Non-pigmented ciliary epithelial cell (primary cell): ENCODE results near the gene RPS6KA2.
"Not testable (repeated sequence)": the region's sequence is repeated elsewhere in the genome, so short reads cannot be mapped to it uniquely, and the experiment has no call there.

Source experiments
- DNase-seq: peaks from one replicate; pipeline ENCODE4 v3.0.0-alpha.2; 2010; ENCODE audit warnings: low read depth

The RPS6KA2 gene

GRCh38 chr6:166635013-166635970 lies 8.2 kb upstream of the RPS6KA2 start:
- DNase-seq = no peak

GRCh38 chr6:166634581-166634980 lies 7.5 kb upstream of the RPS6KA2 start:
- not testable (repeated sequence) for DNase-seq

GRCh38 chr6:166633732-166634535 lies 6.9 kb upstream of the RPS6KA2 start:
- no peak for DNase-seq

GRCh38 chr6:166632731-166633130 lies 5.7 kb upstream of the RPS6KA2 start:
- DNase-seq = no peak

- DNase-seq = no peak
Observed at GRCh38 chr6:166630462-166630861, 3.4 kb upstream of the RPS6KA2 start.

- peak; percentile 49 for DNase-seq
Observed at GRCh38 chr6:166629628-166630027, 2.6 kb upstream of the RPS6KA2 start.

GRCh38 chr6:166627875-166628801 lies 1.1 kb upstream of the RPS6KA2 start:
- no peak for DNase-seq

GRCh38 chr6:166626177-166627032 lies 646 bp downstream of the RPS6KA2 start:
- DNase-seq = no peak

GRCh38 chr6:166625356-166625755 lies 1.7 kb downstream of the RPS6KA2 start:
- DNase-seq = no peak

- DNase-seq = no peak
Observed at GRCh38 chr6:166624275-166624674, 2.8 kb downstream of the RPS6KA2 start.

- DNase-seq = no peak
Observed at GRCh38 chr6:166623318-166623717, 3.7 kb downstream of the RPS6KA2 start.

GRCh38 chr6:166621114-166621540 lies 5.9 kb downstream of the RPS6KA2 start:
- DNase-seq = no peak

- no peak for DNase-seq
Observed at GRCh38 chr6:166620478-166621113, 6.5 kb downstream of the RPS6KA2 start.

GRCh38 chr6:166619912-166620311 lies 7.1 kb downstream of the RPS6KA2 start:
- DNase-seq = peak; percentile 84

- peak; percentile 88 for DNase-seq
Observed at GRCh38 chr6:166618866-166619761, 7.9 kb downstream of the RPS6KA2 start.

GRCh38 chr6:166618251-166618650 lies 8.8 kb downstream of the RPS6KA2 start:
- no peak for DNase-seq

- no peak for DNase-seq
Observed at GRCh38 chr6:166617359-166617758, 9.7 kb downstream of the RPS6KA2 start.

GRCh38 chr6:166616261-166617238 lies 10.5 kb downstream of the RPS6KA2 start:
- no peak for DNase-seq
